Liver (tissue), 9 donors: Measurements from ENCODE around the gene ABCA13. TPM values are rescaled to one million over a fixed set of nuclear protein-coding genes. Genes with fewer than 3 reads are reported as not detected.

Experiments
- DNase-seq: peaks from one replicate; pipeline ENCODE4 v3.0.0-alpha.2; 2017; ENCODE audit warnings: low spot score
- H3K27ac ChIP-seq, 2 donors: one replicate each; pipeline ENCODE4 v1.7.0; 2013; ENCODE audit warnings: inconsistent platforms in 2 of 2, low read length in 2 of 2, control low read depth in 1 of 2, low read depth in 1 of 2, mild to moderate bottlenecking in 1 of 2
- H3K27me3 ChIP-seq, 4 donors: one replicate each; pipeline versions ENCODE4 v1.6.1 to v1.7.0; 2013; ENCODE audit warnings: low read length in 3 of 4, inconsistent platforms in 1 of 4, mild to moderate bottlenecking in 1 of 4, moderate library complexity in 1 of 4; ENCODE audit not compliant: control insufficient read depth in 4 of 4, insufficient read depth in 4 of 4
- H3K36me3 ChIP-seq, 4 donors: one replicate each; pipeline versions ENCODE4 v1.6.1 to v1.7.0; 2013; ENCODE audit warnings: low read length in 3 of 4, mild to moderate bottlenecking in 3 of 4, low read depth in 1 of 4, moderate library complexity in 1 of 4; ENCODE audit not compliant: control insufficient read depth in 4 of 4, insufficient read depth in 3 of 4
- H3K4me1 ChIP-seq, 4 donors: one replicate each; pipeline versions ENCODE4 v1.6.1 to v1.7.0; 2013; ENCODE audit warnings: low read length in 3 of 4, mild to moderate bottlenecking in 3 of 4, moderate library complexity in 1 of 4; ENCODE audit not compliant: control insufficient read depth in 4 of 4, insufficient read depth in 4 of 4
- H3K4me3 ChIP-seq, 3 donors: one replicate each; pipeline versions ENCODE4 v1.6.1 to v1.7.0; 2013; ENCODE audit warnings: low read length in 3 of 3, control low read depth in 1 of 3, low read depth in 1 of 3, mild to moderate bottlenecking in 1 of 3
- H3K9ac ChIP-seq, 2 donors: one replicate each; pipeline ENCODE4 v1.7.0; 2013; ENCODE audit warnings: low read length in 2 of 2, mild to moderate bottlenecking in 2 of 2, moderate library complexity in 2 of 2, control low read depth in 1 of 2, low read depth in 1 of 2
- H3K9me3 ChIP-seq, 4 donors: one replicate each; pipeline versions ENCODE4 v1.6.1 to v1.7.0; 2013; ENCODE audit warnings: low read length in 3 of 4; ENCODE audit not compliant: control insufficient read depth in 4 of 4
- CTCF ChIP-seq: fragments of 150-350 bp; IDR thresholded peaks from 2 replicates; pipeline ENCODE4 v1.5.1; 2017; ENCODE audit warnings: improper control_type of control experiment, low read depth, low read length; ENCODE audit not compliant: missing input control
- EGR1 ChIP-seq, 2 donors: IDR thresholded peaks; 2 replicates each; pipeline ENCODE4 v1.6.1; 2016 to 2018; ENCODE audit warnings: antibody characterized with exemption in 2 of 2, low read depth in 2 of 2
- FOXA1 ChIP-seq: IDR thresholded peaks from 2 replicates; pipeline ENCODE4 v1.6.1; 2016; ENCODE audit warnings: antibody characterized with exemption
- FOXA2 ChIP-seq: IDR thresholded peaks from 2 replicates; pipeline ENCODE4 v1.6.1; 2016; ENCODE audit warnings: antibody characterized with exemption
- GABPA ChIP-seq, 2 donors: IDR thresholded peaks in 1 of 2; conservative IDR thresholded peaks in 1 of 2; 2 replicates each; pipeline ENCODE4 v1.6.1; 2016; ENCODE audit warnings: antibody characterized with exemption in 2 of 2, mild to moderate bottlenecking in 1 of 2, moderate library complexity in 1 of 2
- HNF4A ChIP-seq, 2 donors: conservative IDR thresholded peaks; 2 replicates each; pipeline ENCODE4 v1.6.1; 2016; ENCODE audit warnings: antibody characterized with exemption in 2 of 2, mild to moderate bottlenecking in 2 of 2
- HNF4G ChIP-seq: IDR thresholded peaks from 2 replicates; pipeline ENCODE4 v1.6.1; 2016; ENCODE audit warnings: antibody characterized with exemption
- JUND ChIP-seq, 2 donors: IDR thresholded peaks; 2 replicates each; pipeline ENCODE4 v1.6.1; 2016; ENCODE audit warnings: antibody characterized with exemption in 2 of 2
- NR2F2 ChIP-seq: IDR thresholded peaks from 2 replicates; pipeline ENCODE4 v1.6.1; 2016; ENCODE audit warnings: antibody characterized with exemption
- RXRA ChIP-seq, 2 donors: IDR thresholded peaks; 2 replicates each; pipeline ENCODE4 v1.6.1; 2017 to 2018; ENCODE audit warnings: antibody characterized with exemption in 2 of 2, mild to moderate bottlenecking in 1 of 2
- SP1 ChIP-seq: IDR thresholded peaks from 2 replicates; pipeline ENCODE4 v1.6.1; 2018; ENCODE audit warnings: antibody characterized with exemption, mild to moderate bottlenecking
- TAF1 ChIP-seq: conservative IDR thresholded peaks from 2 replicates; pipeline ENCODE4 v1.6.1; 2016; ENCODE audit warnings: antibody characterized with exemption, mild to moderate bottlenecking
- YY1 ChIP-seq: IDR thresholded peaks from 2 replicates; pipeline ENCODE4 v1.6.1; 2016; ENCODE audit warnings: antibody characterized with exemption, mild to moderate bottlenecking
- WGBS: extraction: QIAGEN DNeasy Blood & Tissue Kit; methylation state at CpG from one replicate; pipeline ENCODE4 v1.1.7; 2013; 5-methylcytosine and 5-hydroxymethylcytosine counted together
- polyA plus RNA-seq, 2 donors: library from polyadenylated mRNA; stranded (reverse) in 1 of 2; unstranded in 1 of 2; fragments of 200-250 nt in 1 of 2; fragments of >200 nt in 1 of 2; fragmentation: Nextera tagmentation in 1 of 2; extraction: Ambion mirVana in 1 of 2; gene quantifications; one replicate each; pipeline versions ENCODE4 v1.2.1 to v1.2.3, GENCODE V29; 2013 to 2015
- total RNA-seq, 2 donors: library from RNA; depleted of rRNA; stranded (reverse); fragments of >200 nt; gene quantifications; one replicate each; pipeline ENCODE4 v1.2.3, GENCODE V29; 2014
- TF ChIP-seq, protein P1 (sequence below): IDR thresholded peaks from 2 replicates; pipeline ENCODE4 v1.6.1; 2016; ENCODE audit warnings: antibody characterized with exemption
- TF ChIP-seq, protein P2 (sequence below): IDR thresholded peaks from 2 replicates; pipeline ENCODE4 v1.6.1; 2016; ENCODE audit warnings: antibody characterized with exemption, mild to moderate bottlenecking
- TF ChIP-seq, protein P3 (sequence below): IDR thresholded peaks from 2 replicates; pipeline ENCODE4 v1.6.1; 2016; ENCODE audit warnings: antibody characterized with exemption
- TF ChIP-seq, protein P4 (sequence below): IDR thresholded peaks from 2 replicates; pipeline ENCODE4 v1.6.1; 2016; ENCODE audit warnings: antibody characterized with exemption
- donor health status: healthy.
- donor health status: healthy.
- donor health status: healthy.
- donor health status: healthy.
- donor health status: healthy.

ABCA13 gene
- total and polyA plus RNA-seq, 4 donors = 0.22 to 1.0 (median 0.66) TPM

DNA sequence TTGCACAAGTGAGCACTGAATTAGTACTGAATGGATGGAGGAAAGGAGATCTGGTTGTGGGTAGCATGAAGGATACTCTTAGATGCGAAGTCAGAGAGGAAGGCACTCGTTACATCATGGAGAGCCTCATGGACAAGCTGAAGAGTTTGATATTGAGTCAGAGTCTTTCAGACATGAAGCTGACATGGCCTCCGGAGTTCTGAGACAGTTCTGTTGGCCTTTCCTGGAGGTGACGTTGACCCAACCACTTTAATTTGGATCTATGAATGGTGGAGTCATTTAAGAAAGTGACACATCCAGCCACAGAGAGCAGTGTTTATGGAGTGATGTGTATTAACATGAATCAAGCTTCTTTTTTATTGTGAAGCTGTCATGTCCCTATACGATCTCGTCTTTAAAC, 466.8 kb downstream of the ABCA13 start:
- Histone ChIP-seq H3K9ac (no peak overlapping the region), H3K9me3 (no peaks in the 10 kb centered on the region), H3K4me1 (no peaks in the 10 kb centered on the region), H3K36me3 (no peaks in the 10 kb centered on the region), H3K4me3 (no peak overlapping the region), H3K27me3 (no peaks in the 10 kb centered on the region), H3K27ac (no peak overlapping the region)
- DNase-seq = no peak
- WGBS = 77% methylated on average over 6 of the region's 6 CpGs
- TF ChIP-seq, protein P1, sequence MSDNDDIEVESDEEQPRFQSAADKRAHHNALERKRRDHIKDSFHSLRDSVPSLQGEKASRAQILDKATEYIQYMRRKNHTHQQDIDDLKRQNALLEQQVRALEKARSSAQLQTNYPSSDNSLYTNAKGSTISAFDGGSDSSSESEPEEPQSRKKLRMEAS = no peak
- TF ChIP-seq EGR1 (IDR thresholded peaks at IDR 0.05; ENCODE audit: low read depth in 2 of 2) = no peak
- TF ChIP-seq JUND (IDR thresholded peaks at IDR 0.05) = no peak
- no peak for TF ChIP-seq GABPA (IDR thresholded peaks at IDR 0.05 in 1 of 2, conservative IDR thresholded peaks at IDR 0.05 in 1 of 2)
- no peak for TF ChIP-seq SP1
- TF ChIP-seq HNF4G = no peak
- TF ChIP-seq RXRA (IDR thresholded peaks at IDR 0.05) = no peak
- no peak for TF ChIP-seq FOXA2
- TF ChIP-seq CTCF = no peak
- TF ChIP-seq, protein P2, sequence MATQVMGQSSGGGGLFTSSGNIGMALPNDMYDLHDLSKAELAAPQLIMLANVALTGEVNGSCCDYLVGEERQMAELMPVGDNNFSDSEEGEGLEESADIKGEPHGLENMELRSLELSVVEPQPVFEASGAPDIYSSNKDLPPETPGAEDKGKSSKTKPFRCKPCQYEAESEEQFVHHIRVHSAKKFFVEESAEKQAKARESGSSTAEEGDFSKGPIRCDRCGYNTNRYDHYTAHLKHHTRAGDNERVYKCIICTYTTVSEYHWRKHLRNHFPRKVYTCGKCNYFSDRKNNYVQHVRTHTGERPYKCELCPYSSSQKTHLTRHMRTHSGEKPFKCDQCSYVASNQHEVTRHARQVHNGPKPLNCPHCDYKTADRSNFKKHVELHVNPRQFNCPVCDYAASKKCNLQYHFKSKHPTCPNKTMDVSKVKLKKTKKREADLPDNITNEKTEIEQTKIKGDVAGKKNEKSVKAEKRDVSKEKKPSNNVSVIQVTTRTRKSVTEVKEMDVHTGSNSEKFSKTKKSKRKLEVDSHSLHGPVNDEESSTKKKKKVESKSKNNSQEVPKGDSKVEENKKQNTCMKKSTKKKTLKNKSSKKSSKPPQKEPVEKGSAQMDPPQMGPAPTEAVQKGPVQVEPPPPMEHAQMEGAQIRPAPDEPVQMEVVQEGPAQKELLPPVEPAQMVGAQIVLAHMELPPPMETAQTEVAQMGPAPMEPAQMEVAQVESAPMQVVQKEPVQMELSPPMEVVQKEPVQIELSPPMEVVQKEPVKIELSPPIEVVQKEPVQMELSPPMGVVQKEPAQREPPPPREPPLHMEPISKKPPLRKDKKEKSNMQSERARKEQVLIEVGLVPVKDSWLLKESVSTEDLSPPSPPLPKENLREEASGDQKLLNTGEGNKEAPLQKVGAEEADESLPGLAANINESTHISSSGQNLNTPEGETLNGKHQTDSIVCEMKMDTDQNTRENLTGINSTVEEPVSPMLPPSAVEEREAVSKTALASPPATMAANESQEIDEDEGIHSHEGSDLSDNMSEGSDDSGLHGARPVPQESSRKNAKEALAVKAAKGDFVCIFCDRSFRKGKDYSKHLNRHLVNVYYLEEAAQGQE = no peak
- TF ChIP-seq FOXA1 = no peak
- TF ChIP-seq YY1 = no peak
- TF ChIP-seq NR2F2 = no peak
- TF ChIP-seq, protein P3, sequence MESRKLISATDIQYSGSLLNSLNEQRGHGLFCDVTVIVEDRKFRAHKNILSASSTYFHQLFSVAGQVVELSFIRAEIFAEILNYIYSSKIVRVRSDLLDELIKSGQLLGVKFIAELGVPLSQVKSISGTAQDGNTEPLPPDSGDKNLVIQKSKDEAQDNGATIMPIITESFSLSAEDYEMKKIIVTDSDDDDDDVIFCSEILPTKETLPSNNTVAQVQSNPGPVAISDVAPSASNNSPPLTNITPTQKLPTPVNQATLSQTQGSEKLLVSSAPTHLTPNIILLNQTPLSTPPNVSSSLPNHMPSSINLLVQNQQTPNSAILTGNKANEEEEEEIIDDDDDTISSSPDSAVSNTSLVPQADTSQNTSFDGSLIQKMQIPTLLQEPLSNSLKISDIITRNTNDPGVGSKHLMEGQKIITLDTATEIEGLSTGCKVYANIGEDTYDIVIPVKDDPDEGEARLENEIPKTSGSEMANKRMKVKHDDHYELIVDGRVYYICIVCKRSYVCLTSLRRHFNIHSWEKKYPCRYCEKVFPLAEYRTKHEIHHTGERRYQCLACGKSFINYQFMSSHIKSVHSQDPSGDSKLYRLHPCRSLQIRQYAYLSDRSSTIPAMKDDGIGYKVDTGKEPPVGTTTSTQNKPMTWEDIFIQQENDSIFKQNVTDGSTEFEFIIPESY = no peak
- no peak for TF ChIP-seq HNF4A (conservative IDR thresholded peaks at IDR 0.05)
- TF ChIP-seq TAF1 = no peak
- TF ChIP-seq, protein P4, sequence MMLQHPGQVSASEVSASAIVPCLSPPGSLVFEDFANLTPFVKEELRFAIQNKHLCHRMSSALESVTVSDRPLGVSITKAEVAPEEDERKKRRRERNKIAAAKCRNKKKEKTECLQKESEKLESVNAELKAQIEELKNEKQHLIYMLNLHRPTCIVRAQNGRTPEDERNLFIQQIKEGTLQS = no peak
